GM21619 (cell line): ENCODE data around the gene RAD51B.

ENCODE experiments used
- ATAC-seq: cut with Tn5 transposase; IDR thresholded peaks from one replicate; pipeline ENCODE4 v1.9.1; 2021; ENCODE audit not compliant: unreplicated experiment

RAD51B gene

DNA sequence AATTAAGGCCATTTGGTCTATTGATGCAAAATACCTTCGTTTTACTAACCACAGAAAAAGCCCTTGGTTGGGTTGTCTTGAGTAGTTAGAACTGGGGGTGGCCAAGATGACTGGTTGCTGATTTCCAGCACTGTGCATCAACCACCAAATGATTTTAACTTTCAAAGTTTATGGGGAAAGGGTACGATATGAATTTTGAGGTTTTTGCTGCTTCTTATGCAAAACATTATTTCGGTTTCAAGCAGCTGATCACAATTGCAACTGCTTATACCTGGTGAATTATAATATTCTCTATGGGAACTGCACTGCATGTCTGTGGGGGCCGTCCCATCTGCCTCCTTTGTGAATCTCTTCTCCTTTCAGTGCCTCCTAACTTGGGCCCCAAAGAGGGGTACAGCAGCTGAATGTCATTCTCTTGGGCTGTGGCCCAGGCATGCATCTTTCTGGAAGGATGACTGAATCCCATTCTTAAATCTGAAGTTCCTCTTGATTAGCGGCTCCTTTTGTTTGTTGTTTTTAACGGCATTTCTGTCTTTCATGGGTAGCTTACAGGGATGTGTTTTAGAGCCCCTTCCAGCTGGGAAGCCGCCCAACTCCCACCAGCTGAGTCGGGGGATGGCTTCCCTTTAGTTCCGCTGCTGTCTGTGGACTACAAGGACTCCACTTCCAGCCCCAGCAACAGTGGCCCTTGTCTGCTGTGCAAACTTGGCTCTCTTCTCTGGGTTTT lies 493.5 kb downstream of the RAD51B start:
- ATAC-seq = peak; percentile 93

- no peak for ATAC-seq
These were observed 495.1 kb downstream of the RAD51B start for GRCh38 chr14:68314642-68315041.

DNA sequence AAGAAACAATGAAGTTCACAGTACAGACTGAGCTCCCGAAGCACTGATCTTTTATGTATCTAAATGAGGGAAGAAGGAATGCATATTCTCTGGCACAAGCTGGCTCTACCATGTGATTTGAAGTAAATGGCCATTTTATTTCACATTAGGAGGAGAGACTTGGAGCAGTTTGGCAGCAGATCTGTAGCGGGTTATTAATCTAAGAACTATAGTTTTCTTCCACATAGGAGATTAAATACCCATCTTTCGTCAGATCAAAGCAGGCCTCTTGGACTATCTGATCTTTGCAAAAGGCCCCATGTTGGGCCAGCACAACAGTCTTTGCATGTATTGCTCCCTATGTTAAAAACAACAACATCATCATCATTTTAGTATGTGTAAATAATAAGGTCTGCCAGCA lies 495.5 kb downstream of the RAD51B start:
- no peak for ATAC-seq

DNA sequence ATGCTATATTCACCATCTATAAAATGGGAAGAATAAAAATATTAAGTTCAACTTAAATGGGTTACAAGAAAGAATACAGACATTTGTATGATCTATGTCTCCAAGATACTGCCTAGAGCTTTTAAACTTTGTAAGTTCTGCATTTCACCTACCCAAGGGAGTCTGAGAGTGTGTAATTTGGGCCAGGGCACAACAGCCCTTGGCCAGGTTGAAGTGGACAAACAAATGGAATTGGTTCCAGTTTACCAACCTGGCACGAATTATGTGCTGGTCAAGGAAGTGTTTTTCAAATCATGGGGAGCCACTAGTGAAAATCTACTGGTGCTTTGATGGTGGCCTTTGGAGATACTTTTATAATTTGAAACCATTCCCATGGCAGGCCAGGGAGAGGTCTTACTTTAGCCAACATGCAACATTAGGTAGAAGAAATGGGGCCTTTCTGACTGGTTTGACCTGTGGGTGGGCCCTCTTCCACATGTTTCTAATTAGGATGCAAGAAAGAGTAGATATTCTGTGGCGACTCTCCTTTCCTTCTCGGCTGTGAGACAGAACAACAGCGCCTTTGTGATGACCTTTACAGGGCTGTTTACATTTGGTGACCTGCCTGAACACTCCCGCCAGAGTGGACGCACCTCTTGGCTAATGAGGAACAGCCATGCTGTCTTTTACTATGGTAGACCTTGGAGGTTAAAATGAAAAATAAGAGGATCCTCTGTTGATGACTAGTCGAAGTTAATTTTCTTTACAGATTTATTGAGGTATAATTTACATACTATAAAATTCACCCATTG lies 496.7 kb downstream of the RAD51B start:
- no peak for ATAC-seq

DNA sequence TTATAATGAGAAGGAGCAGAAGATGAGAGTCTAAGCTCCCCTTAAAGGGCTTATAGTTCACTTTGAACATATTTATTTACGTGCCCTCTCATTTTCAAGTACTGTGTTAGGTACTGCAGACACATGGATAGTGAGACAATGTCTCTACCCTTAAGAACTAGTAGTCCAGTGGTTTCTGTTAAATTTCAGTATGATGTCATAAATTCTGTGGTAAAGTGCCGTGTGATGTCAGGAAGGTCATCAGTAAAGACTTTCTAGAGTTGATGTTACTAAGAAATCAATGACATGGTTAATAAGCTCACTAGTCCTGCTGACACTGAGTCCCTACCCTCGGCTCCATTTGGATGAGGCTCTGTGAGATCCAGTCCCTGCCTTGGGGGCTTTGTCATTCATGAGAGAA lies 497.7 kb downstream of the RAD51B start:
- ATAC-seq = no peak

GRCh38 chr14:68318828-68319227 lies 499.2 kb downstream of the RAD51B start:
- no peak for ATAC-seq

DNA sequence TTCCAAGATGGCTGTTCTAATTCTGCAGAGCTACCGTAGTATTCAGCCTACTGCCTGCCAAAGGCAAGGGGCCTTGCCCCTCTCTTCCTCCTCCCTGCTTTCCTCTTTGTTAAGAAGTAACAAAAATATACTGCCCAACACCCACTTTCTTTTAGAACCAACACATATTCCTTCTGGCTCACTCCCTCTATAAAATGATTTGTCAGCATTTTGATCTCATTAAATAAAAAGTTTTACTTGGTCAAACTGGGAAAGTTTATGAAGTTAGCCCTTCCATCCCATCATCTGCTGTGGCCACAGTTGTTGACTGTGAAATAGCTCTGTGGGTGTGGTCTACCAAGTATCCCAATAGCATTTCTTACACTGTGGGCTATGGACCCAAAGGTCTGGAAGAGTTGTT lies 500.9 kb downstream of the RAD51B start:
- ATAC-seq = no peak

- no peak for ATAC-seq
These were observed 503.5 kb downstream of the RAD51B start for GRCh38 chr14:68322940-68323620.

DNA sequence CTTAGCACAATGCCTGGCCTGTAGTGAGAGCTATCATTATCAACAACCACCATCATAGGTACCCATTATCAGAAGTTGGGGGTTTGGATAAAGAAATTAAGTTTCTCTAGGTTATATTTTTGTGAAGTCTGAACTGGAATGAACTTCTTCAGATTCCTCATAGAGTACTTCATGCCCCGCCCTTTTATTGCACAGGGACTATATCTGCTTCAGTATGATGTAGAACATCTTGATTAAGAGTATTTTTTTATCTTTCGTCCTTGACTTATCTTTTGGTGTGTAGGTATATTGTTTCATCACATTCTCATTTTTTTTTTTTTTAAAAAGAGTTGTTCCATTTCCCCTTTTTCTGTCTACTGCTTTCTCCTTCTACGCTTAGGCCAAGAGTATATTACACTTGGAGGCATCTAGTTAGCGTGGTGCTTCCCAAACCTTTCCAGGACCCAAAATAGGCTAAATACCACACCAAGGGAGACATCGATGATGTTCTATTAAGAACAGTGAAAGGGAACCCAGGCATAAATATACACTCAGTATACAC lies 505.8 kb downstream of the RAD51B start:
- ATAC-seq = no peak

- no peak for ATAC-seq
These were observed 507.7 kb downstream of the RAD51B start for GRCh38 chr14:68327231-68327630.

- peak; percentile 64 for ATAC-seq
These were observed 508.9 kb downstream of the RAD51B start for GRCh38 chr14:68328509-68328908.

- ATAC-seq = no peak
These were observed 511.8 kb downstream of the RAD51B start for GRCh38 chr14:68331426-68331825.

GRCh38 chr14:68331991-68332390 lies 512.4 kb downstream of the RAD51B start:
- no peak for ATAC-seq

DNA sequence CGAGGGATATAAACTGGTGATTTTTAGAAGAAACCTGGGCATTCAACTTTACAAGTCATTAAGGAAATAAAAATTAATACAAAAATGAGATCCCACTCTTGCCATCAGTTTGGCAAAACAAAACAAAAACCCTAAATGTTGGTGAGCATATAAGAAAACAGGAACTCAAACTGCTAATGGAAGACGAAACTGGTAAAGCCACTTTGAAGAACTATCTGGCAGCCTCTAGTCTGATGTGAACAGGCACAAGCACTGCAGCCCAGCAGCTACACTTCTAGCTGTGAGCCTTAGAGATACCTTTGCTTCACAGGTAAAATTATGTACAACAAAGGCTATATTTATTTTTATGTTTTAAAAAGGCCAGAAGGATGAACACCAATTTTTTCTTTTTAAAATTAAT lies 513.7 kb downstream of the RAD51B start:
- no peak for ATAC-seq

- ATAC-seq = no peak
These were observed 515.7 kb downstream of the RAD51B start for GRCh38 chr14:68335312-68335711.

DNA sequence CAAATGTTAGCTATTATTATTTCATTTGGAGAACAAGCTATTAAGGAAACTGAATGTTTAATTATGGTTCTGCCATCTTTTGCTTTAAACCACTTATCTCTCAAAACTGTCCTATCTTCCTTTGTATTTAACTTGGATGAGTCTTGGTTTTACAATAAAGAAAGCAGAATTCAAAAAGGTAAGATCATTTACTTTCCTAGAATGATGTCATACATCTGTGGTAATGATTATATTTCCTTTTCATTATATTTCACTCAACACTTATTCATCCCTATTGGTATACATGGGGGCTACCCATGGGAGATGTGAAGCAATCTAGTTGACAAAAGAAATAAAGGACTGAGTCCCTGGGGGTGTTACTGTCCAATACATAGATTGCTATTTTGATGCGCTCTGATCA lies 516.6 kb downstream of the RAD51B start:
- ATAC-seq = no peak

DNA sequence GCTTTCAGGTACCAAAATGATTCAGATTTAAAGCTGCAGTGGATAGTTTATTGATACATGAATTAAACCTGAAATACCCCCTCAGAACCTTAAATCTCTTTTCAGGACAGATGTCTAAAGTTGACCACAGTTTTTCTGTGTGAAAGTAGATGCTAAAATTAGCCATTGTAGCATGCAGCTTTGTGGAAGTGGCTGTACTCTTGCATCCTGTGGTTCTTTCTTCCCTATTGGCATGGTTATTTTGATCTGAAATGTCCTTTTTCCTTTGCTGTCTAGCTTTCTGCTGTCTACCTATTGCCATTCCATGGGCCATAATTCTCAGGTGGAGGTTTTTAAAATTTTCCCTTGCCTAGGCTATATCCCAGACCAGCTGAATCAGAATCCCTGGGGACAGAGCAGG lies 517.7 kb downstream of the RAD51B start:
- ATAC-seq = no peak

- no peak for ATAC-seq
These were observed 520.7 kb downstream of the RAD51B start for GRCh38 chr14:68340262-68340661.

- no peak for ATAC-seq
These were observed 522.0 kb downstream of the RAD51B start for GRCh38 chr14:68341411-68342212.

GRCh38 chr14:68342216-68342763 lies 522.7 kb downstream of the RAD51B start:
- no peak for ATAC-seq
